Activated T-cell treated with anti-CD3 and anti-CD28 coated beads for 1 hour (primary cell): ENCODE measurements around the gene LHPP.

Source experiments
- DNase-seq: peaks from one replicate; pipeline ENCODE4 v3.0.0-alpha.2; 2020; ENCODE audit warnings: low read depth

Gene LHPP

GRCh38 chr10:124557648-124558338, 96.2 kb downstream of the LHPP start:
- DNase-seq: no peak

GRCh38 chr10:124558339-124559321, 97.0 kb downstream of the LHPP start:
- no peak for DNase-seq

- no peak for DNase-seq
Observed at GRCh38 chr10:124559372-124560132, 97.9 kb downstream of the LHPP start.

GRCh38 chr10:124560377-124561105, 98.9 kb downstream of the LHPP start:
- no peak for DNase-seq

- no peak for DNase-seq
Observed at GRCh38 chr10:124561206-124561605, 99.6 kb downstream of the LHPP start.

- DNase-seq: no peak
Observed at GRCh38 chr10:124562425-124563060, 100.9 kb downstream of the LHPP start.

GRCh38 chr10:124563320-124564040, 101.9 kb downstream of the LHPP start:
- DNase-seq: no peak

- no peak for DNase-seq
Observed at GRCh38 chr10:124564881-124565280, 103.3 kb downstream of the LHPP start.

- DNase-seq: no peak
Observed at GRCh38 chr10:124565565-124566221, 104.1 kb downstream of the LHPP start.

GRCh38 chr10:124566222-124566888, 104.7 kb downstream of the LHPP start:
- no peak for DNase-seq

GRCh38 chr10:124566981-124567835, 105.6 kb downstream of the LHPP start:
- DNase-seq: no peak

GRCh38 chr10:124568339-124568738, 106.7 kb downstream of the LHPP start:
- no peak for DNase-seq

- DNase-seq: no peak
Observed at GRCh38 chr10:124568848-124569622, 107.4 kb downstream of the LHPP start.

- DNase-seq: no peak
Observed at GRCh38 chr10:124569623-124570470, 108.2 kb downstream of the LHPP start.

GRCh38 chr10:124570646-124571045, 109.0 kb downstream of the LHPP start:
- no peak for DNase-seq

- DNase-seq: no peak
Observed at GRCh38 chr10:124572751-124573150, 111.1 kb downstream of the LHPP start.
